22Rv1 (cell line): Measurements from ENCODE around the gene EEF1AKMT3.
"Not testable (repeated sequence)": the region's sequence is repeated elsewhere in the genome, so short reads cannot be mapped to it uniquely, and the experiment has no call there.

Experiments used
- H3K27ac ChIP-seq: fragments of 450-650 bp; 2 replicates; pipeline ENCODE4 v1.5.1; 2017
- CTCF ChIP-seq: fragments of 450-650 bp; IDR thresholded peaks from 2 replicates; pipeline ENCODE4 v1.5.1; 2017; ENCODE audit warnings: mild to moderate bottlenecking
- ZFX ChIP-seq: fragments of 450-650 bp; IDR thresholded peaks from 2 replicates; pipeline ENCODE4 v1.6.1; 2017; ENCODE audit warnings: antibody characterized with exemption, borderline replicate concordance

EEF1AKMT3 gene

GRCh38 chr12:57816855-57817151, 44.4 kb downstream of the EEF1AKMT3 start:
- H3K27ac ChIP-seq, result no peak overlapping the region
- TF ChIP-seq ZFX, result no peak

DNA sequence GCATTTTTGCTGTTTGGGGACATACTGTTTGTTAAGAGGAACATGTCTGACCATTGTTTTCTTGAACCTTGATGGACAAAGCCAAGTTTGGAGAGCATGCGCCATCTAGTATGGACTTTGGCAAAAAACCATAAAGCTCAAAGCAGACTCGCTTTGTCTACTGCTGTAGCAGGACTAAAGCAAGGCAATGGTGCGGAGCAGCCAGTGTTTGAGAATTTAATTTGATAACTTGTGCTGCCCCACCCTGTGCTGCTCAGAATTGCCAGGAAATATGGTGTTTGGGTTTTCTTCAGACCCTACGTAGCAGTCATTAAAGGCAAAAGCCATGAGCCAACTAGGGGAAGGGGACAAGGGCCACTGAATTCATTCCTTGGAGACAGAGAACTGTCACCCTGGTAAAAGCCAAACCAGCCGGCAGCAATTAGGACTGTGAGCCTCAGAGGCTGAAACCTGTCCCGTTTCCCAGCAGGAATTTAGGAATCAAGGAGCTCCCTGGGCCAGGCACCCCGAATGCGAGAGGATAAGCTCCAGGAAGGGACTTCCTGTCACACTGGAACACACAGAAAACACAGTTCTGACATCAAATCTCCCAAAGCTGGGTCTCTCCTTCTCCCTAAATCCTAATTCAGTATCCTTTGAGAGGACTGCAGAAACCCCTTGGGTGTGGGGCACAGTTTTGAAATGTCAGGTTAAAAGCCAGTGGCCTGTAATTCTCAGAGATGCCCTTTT, 45.0 kb downstream of the EEF1AKMT3 start:
- TF ChIP-seq CTCF, result no peak

GRCh38 chr12:57817990-57818331, 45.5 kb downstream of the EEF1AKMT3 start:
- H3K27ac ChIP-seq, result not testable (repeated sequence)

More for the DNA sequence above, 45.0 kb downstream of the EEF1AKMT3 start:
- 0 out of 2 replicates have a peak overlapping the region, but pooled peaks have one; percentile 1 for H3K27ac ChIP-seq

DNA sequence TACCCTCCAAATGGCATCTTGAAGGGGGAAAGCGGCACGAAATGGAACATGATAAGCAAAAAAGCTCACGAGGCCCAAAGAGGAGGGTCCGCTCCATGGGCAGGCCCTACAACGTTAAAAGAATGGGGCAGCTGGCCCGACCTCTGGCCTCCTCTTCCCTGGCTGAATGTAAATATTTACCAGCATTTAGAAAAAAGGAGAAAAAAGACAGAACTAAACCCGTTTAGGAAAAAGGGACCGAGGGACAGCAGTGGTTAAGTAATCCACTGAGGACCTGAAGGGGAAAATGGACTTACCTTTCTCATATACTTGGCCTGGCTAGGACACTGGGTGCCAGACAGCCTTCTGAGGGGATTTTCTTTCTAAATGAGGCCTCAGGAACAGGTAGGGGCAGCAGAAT, 47.7 kb downstream of the EEF1AKMT3 start:
- H3K27ac ChIP-seq, result not testable (repeated sequence)

GRCh38 chr12:57821015-57821414, 48.6 kb downstream of the EEF1AKMT3 start:
- not testable (repeated sequence) for H3K27ac ChIP-seq

- TF ChIP-seq CTCF (no peak), ZFX (no peak)
- no peak overlapping the region for H3K27ac ChIP-seq
Observed at GRCh38 chr12:57821474-57822214, 49.2 kb downstream of the EEF1AKMT3 start.

- TF ChIP-seq CTCF, result no peak
- TF ChIP-seq ZFX, result no peak
- H3K27ac ChIP-seq, result 0 out of 2 replicates have a peak overlapping the region, but pooled peaks have one; percentile 10
Observed at GRCh38 chr12:57822392-57823130, 50.1 kb downstream of the EEF1AKMT3 start.

DNA sequence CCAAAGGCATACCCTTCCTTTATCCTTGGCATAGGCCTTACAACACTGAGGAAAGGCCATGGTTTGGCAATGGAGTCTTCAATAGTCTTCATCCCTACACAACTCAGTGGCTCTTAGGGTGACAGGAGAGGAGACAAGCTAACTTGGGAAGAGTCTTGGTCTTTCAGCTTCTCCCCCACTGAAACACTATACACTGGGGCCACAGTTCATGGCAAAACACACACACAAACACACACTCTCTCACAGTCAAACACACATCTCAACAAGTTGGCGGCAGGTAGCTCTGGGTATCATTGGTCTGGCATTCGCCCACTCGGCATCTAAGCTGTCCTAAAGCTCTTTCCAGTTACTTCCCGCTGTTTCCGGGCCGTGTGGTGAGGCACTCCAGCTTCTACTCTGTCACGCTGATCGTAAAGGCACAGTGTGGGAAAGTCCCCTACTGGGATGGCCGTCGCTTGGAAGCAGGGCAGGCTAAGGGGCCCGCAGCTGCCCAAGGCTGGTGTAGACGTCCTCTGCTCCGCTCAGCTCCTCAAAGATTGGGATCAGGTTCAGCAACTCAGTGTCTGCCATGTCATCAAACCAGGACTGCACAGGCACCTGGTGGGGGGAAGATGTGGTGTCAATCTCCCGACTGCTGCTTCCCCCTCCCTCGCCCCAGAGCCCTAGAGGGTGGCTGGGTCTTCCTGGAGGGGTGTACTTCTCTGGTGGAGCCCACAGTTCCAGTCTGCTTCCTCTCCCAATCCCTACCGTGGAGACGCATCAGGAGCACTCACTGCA, 50.9 kb downstream of the EEF1AKMT3 start:
- TF ChIP-seq CTCF (no peak), ZFX (no peak)
- no peak overlapping the region for H3K27ac ChIP-seq

DNA sequence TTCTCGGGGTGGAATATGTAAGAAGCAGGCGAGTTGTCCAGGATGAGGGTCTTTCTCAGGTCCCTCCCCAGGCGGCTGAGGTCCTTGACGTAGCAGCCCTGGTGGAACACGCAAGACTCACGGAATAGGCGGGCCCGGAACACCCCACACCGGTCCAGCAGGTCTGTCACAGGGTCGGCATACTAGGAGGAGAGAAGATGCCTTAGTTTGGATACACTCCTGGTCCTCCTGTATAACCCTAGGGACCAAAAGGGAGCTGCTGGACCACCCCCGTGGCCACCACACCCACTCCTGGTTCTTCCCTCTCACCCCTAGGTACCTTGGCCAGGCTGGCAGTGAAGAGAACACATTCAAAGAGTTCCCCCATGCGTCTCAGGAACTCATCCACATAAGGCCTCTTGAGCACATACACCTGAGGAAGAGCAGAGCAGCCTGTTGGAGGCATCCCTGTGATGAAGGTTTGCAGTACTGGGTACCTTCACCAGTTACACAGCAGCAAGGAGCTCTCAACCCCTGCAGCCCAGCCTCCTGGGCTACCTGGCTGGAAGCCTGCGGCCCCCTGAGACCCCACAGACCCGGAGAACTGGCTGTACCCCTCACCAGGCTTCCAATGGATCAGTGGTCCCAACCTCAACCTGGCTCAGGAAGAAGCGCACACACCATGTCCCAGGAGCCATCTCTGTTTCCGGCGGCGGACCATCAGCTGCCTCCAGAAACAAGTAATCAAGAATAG, 51.7 kb downstream of the EEF1AKMT3 start:
- TF ChIP-seq ZFX (no peak), CTCF (no peak)
- no peak overlapping the region for H3K27ac ChIP-seq
